ENCODE measurements around the gene TMEM184B. TPM values are rescaled to one million over a fixed set of nuclear protein-coding genes. Genes with fewer than 3 reads are reported as not detected.

TMEM184B gene
- polyA plus RNA-seq, 2 donors, result 10.8 to 14.4 TPM

DNA sequence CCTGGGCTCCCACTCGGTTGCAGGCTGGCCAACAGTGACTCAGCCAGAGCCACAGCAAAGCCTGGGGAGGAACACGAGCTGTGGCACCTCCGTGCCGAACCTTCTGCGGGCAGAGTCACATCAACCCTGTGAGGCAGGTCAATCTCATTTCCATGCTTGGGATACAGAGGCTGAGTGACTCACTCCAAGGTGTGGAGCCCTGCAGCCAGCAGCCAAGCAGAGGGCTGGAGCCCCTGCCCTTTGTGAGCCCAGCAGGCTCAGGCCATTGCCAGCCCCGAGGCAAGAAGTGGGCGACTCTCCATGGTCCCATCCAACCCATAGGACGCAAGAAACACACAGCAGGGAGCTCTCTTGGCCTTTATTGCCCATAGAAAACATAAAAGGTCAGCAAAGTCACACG lies 23.1 kb upstream of the TMEM184B start:
- 80% methylated on average over 9 of the region's 9 CpGs for WGBS, 2 donors
- no peaks in the 10 kb centered on the region for H3K9me3 ChIP-seq (ENCODE audit: control insufficient read depth in 2 of 2, insufficient read depth in 1 of 2, low read depth in 1 of 2, low read length in 1 of 2)
- H3K4me1 ChIP-seq (ENCODE audit: control insufficient read depth in 2 of 2, insufficient read depth in 2 of 2, low read length in 1 of 2), result peaks cover 3 to 13% of the 10 kb centered on the region in 2 donors
- peaks cover 14 to 81% of the 10 kb centered on the region in 2 donors for H3K36me3 ChIP-seq (ENCODE audit: control insufficient read depth in 2 of 2, insufficient read depth in 2 of 2, low read length in 1 of 2)
- H3K27me3 ChIP-seq (ENCODE audit: control insufficient read depth in 1 of 2, insufficient read depth in 2 of 2, low read length in 2 of 2), result no peaks in the 10 kb centered on the region
- H3K27ac ChIP-seq (ENCODE audit: low read depth in 2 of 2, low read length in 1 of 2), result no peak overlapping the region
- H3K4me3 ChIP-seq (ENCODE audit: low read depth in 1 of 2, low read length in 2 of 2), result no peak overlapping the region

- Histone ChIP-seq H3K4me3 (ENCODE audit: low read depth in 1 of 2, low read length in 2 of 2) (no peak overlapping the region), H3K4me1 (ENCODE audit: control insufficient read depth in 2 of 2, insufficient read depth in 2 of 2, low read length in 1 of 2) (peaks cover 3 to 9% of the 10 kb centered on the region in 2 donors), H3K9me3 (ENCODE audit: control insufficient read depth in 2 of 2, insufficient read depth in 1 of 2, low read depth in 1 of 2, low read length in 1 of 2) (no peaks in the 10 kb centered on the region), H3K27ac (ENCODE audit: low read depth in 2 of 2, low read length in 1 of 2) (no peak overlapping the region), H3K36me3 (ENCODE audit: control insufficient read depth in 2 of 2, insufficient read depth in 2 of 2, low read length in 1 of 2) (peaks cover 13 to 76% of the 10 kb centered on the region in 2 donors), H3K27me3 (ENCODE audit: control insufficient read depth in 1 of 2, insufficient read depth in 2 of 2, low read length in 2 of 2) (no peaks in the 10 kb centered on the region)
- 89 to 94% methylated on average over 6 of the region's 6 CpGs for WGBS, 2 donors
Observed at GRCh38 chr22:38295339-38295738, 22.5 kb upstream of the TMEM184B start.

- H3K36me3 ChIP-seq (ENCODE audit: control insufficient read depth in 2 of 2, insufficient read depth in 2 of 2, low read length in 1 of 2), result peaks cover 11 to 66% of the 10 kb centered on the region in 2 donors
- H3K27me3 ChIP-seq (ENCODE audit: control insufficient read depth in 1 of 2, insufficient read depth in 2 of 2, low read length in 2 of 2), result no peaks in the 10 kb centered on the region
- H3K4me1 ChIP-seq (ENCODE audit: control insufficient read depth in 2 of 2, insufficient read depth in 2 of 2, low read length in 1 of 2), result peaks cover 0 to 3% of the 10 kb centered on the region in 2 donors
- 94 to 95% methylated on average over 18 to 26 of the region's 26 CpGs for WGBS, 2 donors
- no peaks in the 10 kb centered on the region for H3K9me3 ChIP-seq (ENCODE audit: control insufficient read depth in 2 of 2, insufficient read depth in 1 of 2, low read depth in 1 of 2, low read length in 1 of 2)
- H3K27ac ChIP-seq (ENCODE audit: low read depth in 2 of 2, low read length in 1 of 2), result no peak overlapping the region
- no peak overlapping the region for H3K4me3 ChIP-seq (ENCODE audit: low read depth in 1 of 2, low read length in 2 of 2)
Observed at GRCh38 chr22:38294193-38294592, 21.4 kb upstream of the TMEM184B start.

DNA sequence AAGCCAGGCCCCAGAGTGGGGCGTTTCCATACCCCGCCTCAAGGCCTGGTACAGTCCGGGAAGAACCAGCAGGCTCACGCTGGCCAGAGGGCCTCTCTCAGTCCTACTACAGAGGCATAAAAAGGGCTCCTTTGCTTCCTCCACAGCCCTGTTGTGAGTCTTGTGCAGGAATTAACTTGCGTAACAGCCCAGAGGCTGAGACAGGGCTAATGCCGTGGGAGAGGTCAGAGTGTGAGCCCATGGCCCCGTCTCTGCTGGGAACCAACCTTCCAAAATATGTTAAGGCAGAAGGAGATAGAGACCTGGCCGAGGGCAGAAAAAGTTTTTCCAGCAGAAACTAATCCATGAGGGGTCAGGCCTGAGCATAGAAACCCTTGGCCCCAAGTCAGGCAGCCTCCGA lies 19.9 kb upstream of the TMEM184B start:
- Histone ChIP-seq H3K36me3 (ENCODE audit: control insufficient read depth in 2 of 2, insufficient read depth in 2 of 2, low read length in 1 of 2) (peaks cover 7 to 52% of the 10 kb centered on the region in 2 donors), H3K27ac (ENCODE audit: low read depth in 2 of 2, low read length in 1 of 2) (peak overlapping the region in 1 of 2 donors; percentile 23), H3K4me3 (ENCODE audit: low read depth in 1 of 2, low read length in 2 of 2) (no peak overlapping the region), H3K4me1 (ENCODE audit: control insufficient read depth in 2 of 2, insufficient read depth in 2 of 2, low read length in 1 of 2) (no peaks in the 10 kb centered on the region), H3K27me3 (ENCODE audit: control insufficient read depth in 1 of 2, insufficient read depth in 2 of 2, low read length in 2 of 2) (no peaks in the 10 kb centered on the region), H3K9me3 (ENCODE audit: control insufficient read depth in 2 of 2, insufficient read depth in 1 of 2, low read depth in 1 of 2, low read length in 1 of 2) (no peaks in the 10 kb centered on the region)
- 84% methylated on average over 9 of the region's 9 CpGs for WGBS, 2 donors

DNA sequence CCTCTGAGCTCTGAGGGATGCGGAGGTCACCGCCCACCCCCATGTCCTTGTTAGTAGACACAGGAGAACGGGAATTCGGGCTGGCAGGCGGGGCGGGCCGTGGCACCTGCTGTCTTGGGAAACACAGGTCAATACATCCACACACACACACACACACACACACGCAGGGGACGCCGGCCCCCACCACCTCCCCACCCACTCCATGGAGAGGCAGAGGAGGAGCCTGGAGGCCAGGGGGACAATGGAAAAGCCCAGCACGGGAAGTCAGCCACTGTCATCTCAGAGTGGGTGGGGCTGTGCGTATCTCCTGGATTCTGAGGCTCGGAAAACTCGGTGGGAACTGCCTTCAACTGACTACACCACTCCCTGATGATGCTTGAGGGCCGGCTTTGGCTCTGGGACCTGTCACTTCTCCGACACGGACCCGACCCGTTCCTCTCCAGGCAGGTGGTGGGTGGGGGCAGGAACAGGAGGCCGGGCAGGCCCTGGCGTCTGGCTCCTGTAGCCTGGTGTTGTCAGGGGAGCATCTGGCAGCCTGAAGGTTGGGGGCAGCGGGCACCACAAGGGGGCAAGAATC lies 18.5 kb upstream of the TMEM184B start:
- no peaks in the 10 kb centered on the region for H3K27me3 ChIP-seq (ENCODE audit: control insufficient read depth in 1 of 2, insufficient read depth in 2 of 2, low read length in 2 of 2)
- H3K36me3 ChIP-seq (ENCODE audit: control insufficient read depth in 2 of 2, insufficient read depth in 2 of 2, low read length in 1 of 2), result peaks cover 2 to 38% of the 10 kb centered on the region in 2 donors
- no peak overlapping the region for H3K27ac ChIP-seq (ENCODE audit: low read depth in 2 of 2, low read length in 1 of 2)
- no peak overlapping the region for H3K4me3 ChIP-seq (ENCODE audit: low read depth in 1 of 2, low read length in 2 of 2)
- no peaks in the 10 kb centered on the region for H3K4me1 ChIP-seq (ENCODE audit: control insufficient read depth in 2 of 2, insufficient read depth in 2 of 2, low read length in 1 of 2)
- WGBS, 2 donors, result 58 to 59% methylated on average over 21 to 22 of the region's 22 CpGs
- H3K9me3 ChIP-seq (ENCODE audit: control insufficient read depth in 2 of 2, insufficient read depth in 1 of 2, low read depth in 1 of 2, low read length in 1 of 2), result no peaks in the 10 kb centered on the region

DNA sequence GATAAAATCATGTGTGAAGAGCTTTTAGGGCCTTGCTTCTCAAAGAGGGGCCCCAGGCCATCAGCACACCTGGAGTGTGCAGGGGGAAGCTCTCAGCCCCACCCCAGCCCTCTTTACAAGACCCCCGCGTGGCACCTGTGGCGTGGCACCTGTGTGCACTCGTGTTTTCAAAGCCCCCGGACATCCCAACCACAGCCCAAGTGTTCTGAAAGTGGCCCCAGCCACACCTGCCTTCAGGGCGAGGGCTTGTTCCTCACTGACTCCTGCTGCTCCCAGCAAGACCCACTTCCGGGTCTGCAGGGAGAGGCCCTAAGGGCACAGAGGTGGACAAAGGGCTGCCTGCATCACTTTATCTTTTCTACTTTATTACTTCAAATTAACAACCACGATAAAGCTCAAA lies 17.5 kb upstream of the TMEM184B start:
- WGBS, 2 donors, result 73 to 81% methylated on average over 8 of the region's 8 CpGs
- Histone ChIP-seq H3K36me3 (ENCODE audit: control insufficient read depth in 2 of 2, insufficient read depth in 2 of 2, low read length in 1 of 2) (peaks cover 0 to 34% of the 10 kb centered on the region in 2 donors), H3K4me1 (ENCODE audit: control insufficient read depth in 2 of 2, insufficient read depth in 2 of 2, low read length in 1 of 2) (no peaks in the 10 kb centered on the region), H3K4me3 (ENCODE audit: low read depth in 1 of 2, low read length in 2 of 2) (no peak overlapping the region), H3K27ac (ENCODE audit: low read depth in 2 of 2, low read length in 1 of 2) (no peak overlapping the region), H3K27me3 (ENCODE audit: control insufficient read depth in 1 of 2, insufficient read depth in 2 of 2, low read length in 2 of 2) (no peaks in the 10 kb centered on the region), H3K9me3 (ENCODE audit: control insufficient read depth in 2 of 2, insufficient read depth in 1 of 2, low read depth in 1 of 2, low read length in 1 of 2) (no peaks in the 10 kb centered on the region)

DNA sequence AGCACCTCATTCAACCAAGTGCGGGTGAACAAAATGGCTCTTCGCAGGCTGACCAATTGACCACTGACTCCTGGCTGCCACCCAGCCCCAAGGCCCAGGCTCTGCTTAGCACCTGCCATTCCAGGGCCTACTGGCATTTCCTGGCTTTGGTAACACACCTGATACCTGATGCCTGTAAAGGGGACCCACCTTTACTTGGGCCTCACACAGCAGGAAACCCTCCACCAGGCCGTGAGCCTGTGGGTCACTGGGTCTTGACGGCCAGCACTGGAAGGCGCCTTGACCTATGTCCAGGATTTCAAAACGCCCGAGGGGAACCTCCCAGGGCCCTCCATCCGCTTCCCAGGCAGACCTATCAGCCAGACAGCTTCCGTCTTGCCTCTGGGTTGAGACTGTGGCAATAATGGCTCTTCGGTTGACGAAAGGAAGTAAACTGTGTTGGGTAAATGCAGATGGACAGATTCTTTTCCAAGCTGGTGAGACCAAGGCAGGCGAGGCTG lies 16.8 kb upstream of the TMEM184B start:
- Histone ChIP-seq H3K27ac (ENCODE audit: low read depth in 2 of 2, low read length in 1 of 2) (no peak overlapping the region), H3K36me3 (ENCODE audit: control insufficient read depth in 2 of 2, insufficient read depth in 2 of 2, low read length in 1 of 2) (peaks cover 0 to 27% of the 10 kb centered on the region in 2 donors)
- 87 to 89% methylated on average over 12 of the region's 12 CpGs for WGBS, 2 donors

DNA sequence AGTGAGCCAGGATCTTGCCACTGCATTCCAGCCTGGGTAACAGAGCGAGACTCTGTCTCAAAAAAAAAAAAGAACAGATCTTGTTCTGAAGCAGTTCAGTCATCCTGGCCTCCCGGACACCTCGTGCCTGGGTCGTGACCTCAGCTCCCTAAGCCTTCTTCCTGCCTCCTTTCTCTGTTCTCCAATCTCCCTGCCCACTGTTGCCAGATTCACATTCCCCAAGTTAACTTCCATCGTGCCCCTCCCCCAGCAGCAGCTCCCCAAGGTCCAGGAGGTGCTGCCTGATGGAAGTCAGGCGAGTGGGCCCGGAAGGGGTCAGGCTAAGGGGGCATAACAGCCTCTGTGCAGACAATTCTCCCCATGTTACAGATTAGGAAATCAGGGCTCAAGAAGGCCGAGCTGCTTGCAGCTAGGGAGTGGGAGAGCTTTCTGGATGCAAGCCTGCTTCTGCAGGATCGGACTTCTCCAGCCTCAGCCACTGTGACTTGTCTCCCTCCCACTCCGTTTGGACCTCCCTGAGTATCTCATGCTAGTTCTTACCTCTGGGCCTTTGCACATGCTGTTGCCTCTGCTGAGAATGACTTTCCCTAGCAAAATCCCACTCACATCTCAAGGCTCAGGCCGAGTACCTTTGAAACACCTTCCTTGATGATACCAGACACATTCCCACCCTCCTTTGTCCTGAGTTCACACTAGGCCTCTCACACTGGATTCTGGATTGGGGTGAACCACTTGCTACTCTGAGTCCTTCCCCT lies 14.3 kb upstream of the TMEM184B start:
- no peaks in the 10 kb centered on the region for H3K9me3 ChIP-seq (ENCODE audit: control insufficient read depth in 2 of 2, insufficient read depth in 1 of 2, low read depth in 1 of 2, low read length in 1 of 2)
- WGBS, 2 donors, result 83% methylated on average over 11 of the region's 11 CpGs
- no peaks in the 10 kb centered on the region for H3K27me3 ChIP-seq (ENCODE audit: control insufficient read depth in 1 of 2, insufficient read depth in 2 of 2, low read length in 2 of 2)
- no peak overlapping the region for H3K4me3 ChIP-seq (ENCODE audit: low read depth in 1 of 2, low read length in 2 of 2)
- no peak overlapping the region for H3K27ac ChIP-seq (ENCODE audit: low read depth in 2 of 2, low read length in 1 of 2)
- H3K4me1 ChIP-seq (ENCODE audit: control insufficient read depth in 2 of 2, insufficient read depth in 2 of 2, low read length in 1 of 2), result no peaks in the 10 kb centered on the region
- peaks cover 0 to 6% of the 10 kb centered on the region in 2 donors for H3K36me3 ChIP-seq (ENCODE audit: control insufficient read depth in 2 of 2, insufficient read depth in 2 of 2, low read length in 1 of 2)

More for the DNA sequence above, 16.8 kb upstream of the TMEM184B start:
- Histone ChIP-seq H3K4me3 (ENCODE audit: low read depth in 1 of 2, low read length in 2 of 2) (no peak overlapping the region), H3K9me3 (ENCODE audit: control insufficient read depth in 2 of 2, insufficient read depth in 1 of 2, low read depth in 1 of 2, low read length in 1 of 2) (no peaks in the 10 kb centered on the region), H3K27me3 (ENCODE audit: control insufficient read depth in 1 of 2, insufficient read depth in 2 of 2, low read length in 2 of 2) (no peaks in the 10 kb centered on the region), H3K4me1 (ENCODE audit: control insufficient read depth in 2 of 2, insufficient read depth in 2 of 2, low read length in 1 of 2) (no peaks in the 10 kb centered on the region)

- Histone ChIP-seq H3K36me3 (ENCODE audit: control insufficient read depth in 2 of 2, insufficient read depth in 2 of 2, low read length in 1 of 2) (no peaks in the 10 kb centered on the region), H3K27me3 (ENCODE audit: control insufficient read depth in 1 of 2, insufficient read depth in 2 of 2, low read length in 2 of 2) (no peaks in the 10 kb centered on the region)
- 66 to 68% methylated on average over 8 of the region's 8 CpGs for WGBS, 2 donors
Observed at GRCh38 chr22:38285018-38285417, 12.2 kb upstream of the TMEM184B start.

More at GRCh38 chr22:38285018-38285417, 12.2 kb upstream of the TMEM184B start:
- H3K4me1 ChIP-seq (ENCODE audit: control insufficient read depth in 2 of 2, insufficient read depth in 2 of 2, low read length in 1 of 2), result no peaks in the 10 kb centered on the region
- H3K4me3 ChIP-seq (ENCODE audit: low read depth in 1 of 2, low read length in 2 of 2), result no peak overlapping the region
- H3K27ac ChIP-seq (ENCODE audit: low read depth in 2 of 2, low read length in 1 of 2), result no peak overlapping the region
- H3K9me3 ChIP-seq (ENCODE audit: control insufficient read depth in 2 of 2, insufficient read depth in 1 of 2, low read depth in 1 of 2, low read length in 1 of 2), result no peaks in the 10 kb centered on the region

Measured in esophagus (tissue), 2 donors.